Stomach smooth muscle (tissue), 2 donors: ENCODE data around the gene PDE4DIP.
"Not testable (repeated sequence)": the region's sequence is repeated elsewhere in the genome, so short reads cannot be mapped to it uniquely, and the experiment has no call there.

Experiments
- H3K27ac ChIP-seq: one replicate; pipeline ENCODE4 v1.7.0; 2013; ENCODE audit warnings: mild to moderate bottlenecking, low read length, inconsistent platforms
- H3K27me3 ChIP-seq, 2 donors: one replicate each; pipeline ENCODE4 v1.7.0; 2013; ENCODE audit warnings: low read length in 2 of 2; ENCODE audit not compliant: insufficient read depth in 2 of 2, control insufficient read depth in 1 of 2
- H3K36me3 ChIP-seq, 2 donors: one replicate each; pipeline ENCODE4 v1.7.0; 2013; ENCODE audit warnings: low read length in 2 of 2; ENCODE audit not compliant: control insufficient read depth in 2 of 2, insufficient read depth in 2 of 2
- H3K4me1 ChIP-seq: one replicate; pipeline ENCODE4 v1.7.0; 2013; ENCODE audit warnings: low read length; ENCODE audit not compliant: control insufficient read depth, insufficient read depth
- H3K4me3 ChIP-seq, 2 donors: one replicate each; pipeline ENCODE4 v1.7.0; 2013; ENCODE audit warnings: low read length in 2 of 2
- H3K9ac ChIP-seq, 2 donors: one replicate each; pipeline ENCODE4 v1.7.0; 2013; ENCODE audit warnings: low read length in 2 of 2, mild to moderate bottlenecking in 1 of 2
- H3K9me3 ChIP-seq, 2 donors: one replicate each; pipeline ENCODE4 v1.7.0; 2013; ENCODE audit warnings: low read length in 2 of 2; ENCODE audit not compliant: control insufficient read depth in 2 of 2
- donor health status: healthy.
- donor health status: Pancreatic carcinoma.

PDE4DIP gene

GRCh38 chr1:149015522-149015921 is 171.3 kb downstream of the PDE4DIP start:
- not testable (repeated sequence) for H3K36me3 ChIP-seq, H3K4me1 ChIP-seq, H3K9ac ChIP-seq, H3K27me3 ChIP-seq, H3K4me3 ChIP-seq, H3K27ac ChIP-seq, H3K9me3 ChIP-seq

GRCh38 chr1:149016626-149017025 is 172.4 kb downstream of the PDE4DIP start:
- not testable (repeated sequence) for H3K36me3 ChIP-seq, H3K27ac ChIP-seq, H3K9me3 ChIP-seq, H3K4me1 ChIP-seq, H3K9ac ChIP-seq, H3K27me3 ChIP-seq, H3K4me3 ChIP-seq

- not testable (repeated sequence) for H3K4me3 ChIP-seq, H3K4me1 ChIP-seq, H3K27ac ChIP-seq, H3K36me3 ChIP-seq, H3K9me3 ChIP-seq, H3K27me3 ChIP-seq, H3K9ac ChIP-seq
Observed at GRCh38 chr1:149018577-149018976, 174.3 kb downstream of the PDE4DIP start.

GRCh38 chr1:149024327-149024726 is 180.1 kb downstream of the PDE4DIP start:
- not testable (repeated sequence) for H3K9me3 ChIP-seq, H3K4me1 ChIP-seq, H3K27ac ChIP-seq, H3K9ac ChIP-seq, H3K4me3 ChIP-seq, H3K27me3 ChIP-seq, H3K36me3 ChIP-seq

GRCh38 chr1:149033916-149034315 is 189.7 kb downstream of the PDE4DIP start:
- H3K9ac ChIP-seq = not testable (repeated sequence)

GRCh38 chr1:149043056-149043455 is 198.8 kb downstream of the PDE4DIP start:
- not testable (repeated sequence) for H3K27me3 ChIP-seq, H3K36me3 ChIP-seq, H3K9ac ChIP-seq, H3K4me3 ChIP-seq, H3K4me1 ChIP-seq, H3K9me3 ChIP-seq, H3K27ac ChIP-seq

More at GRCh38 chr1:149033916-149034315, 189.7 kb downstream of the PDE4DIP start:
- H3K4me3 ChIP-seq, H3K9me3 ChIP-seq, H3K36me3 ChIP-seq, H3K27ac ChIP-seq, H3K4me1 ChIP-seq, H3K27me3 ChIP-seq: not testable (repeated sequence)

GRCh38 chr1:149064611-149065010 is 220.4 kb downstream of the PDE4DIP start:
- not testable (repeated sequence) for H3K27ac ChIP-seq, H3K9me3 ChIP-seq, H3K4me3 ChIP-seq, H3K9ac ChIP-seq, H3K27me3 ChIP-seq, H3K4me1 ChIP-seq, H3K36me3 ChIP-seq

GRCh38 chr1:149075505-149076127 is 231.4 kb downstream of the PDE4DIP start:
- H3K27ac ChIP-seq, H3K4me3 ChIP-seq, H3K4me1 ChIP-seq, H3K9ac ChIP-seq, H3K9me3 ChIP-seq, H3K36me3 ChIP-seq, H3K27me3 ChIP-seq: not testable (repeated sequence)
